GM18519 (cell line): ENCODE data around the gene STK32B.

ENCODE experiments used
- ATAC-seq: cut with Tn5 transposase; IDR thresholded peaks from one replicate; pipeline ENCODE4 v1.9.1; 2021; ENCODE audit warnings: mild to moderate bottlenecking, moderate library complexity; ENCODE audit not compliant: unreplicated experiment, low FRiP score

STK32B gene

GRCh38 chr4:5120067-5120466, 68.8 kb downstream of the STK32B start:
- ATAC-seq, result no peak

DNA sequence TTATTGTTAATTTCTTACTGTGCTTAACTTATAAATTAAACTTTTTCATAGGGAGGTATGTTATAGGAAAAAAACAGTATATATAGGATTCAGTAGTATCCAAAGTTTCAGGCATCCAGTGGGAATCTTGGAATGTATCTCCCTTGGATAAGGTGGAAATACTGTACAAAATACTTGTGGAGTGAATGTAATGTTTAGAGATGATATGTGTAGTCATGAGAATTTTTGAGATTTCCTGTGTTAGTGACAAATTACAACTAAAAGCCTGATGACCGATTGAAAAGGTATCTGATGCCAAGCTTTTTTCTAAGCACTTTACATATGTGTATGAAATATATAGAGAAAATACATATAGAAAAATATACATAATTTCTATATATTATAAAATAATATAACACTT, 69.2 kb downstream of the STK32B start:
- ATAC-seq, result no peak

DNA sequence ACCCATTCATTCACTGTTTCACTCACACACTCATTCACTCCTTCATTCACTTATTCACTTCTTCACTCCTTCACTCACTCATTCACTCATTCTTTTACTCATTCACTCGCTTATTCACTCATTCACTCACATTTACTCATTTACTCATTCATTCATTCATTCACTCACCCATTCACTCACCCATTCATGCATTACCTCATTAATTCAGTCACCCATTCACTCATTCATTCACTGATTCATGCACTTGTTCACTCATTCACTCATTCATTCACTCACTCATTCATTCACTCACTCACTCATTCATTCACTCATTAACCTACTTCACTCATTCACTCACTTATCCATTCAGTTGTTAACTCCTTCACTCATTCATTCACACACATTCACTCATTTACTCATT, 70.8 kb downstream of the STK32B start:
- no peak for ATAC-seq

- ATAC-seq, result no peak
These were observed 73.6 kb downstream of the STK32B start for GRCh38 chr4:5124876-5125275.

DNA sequence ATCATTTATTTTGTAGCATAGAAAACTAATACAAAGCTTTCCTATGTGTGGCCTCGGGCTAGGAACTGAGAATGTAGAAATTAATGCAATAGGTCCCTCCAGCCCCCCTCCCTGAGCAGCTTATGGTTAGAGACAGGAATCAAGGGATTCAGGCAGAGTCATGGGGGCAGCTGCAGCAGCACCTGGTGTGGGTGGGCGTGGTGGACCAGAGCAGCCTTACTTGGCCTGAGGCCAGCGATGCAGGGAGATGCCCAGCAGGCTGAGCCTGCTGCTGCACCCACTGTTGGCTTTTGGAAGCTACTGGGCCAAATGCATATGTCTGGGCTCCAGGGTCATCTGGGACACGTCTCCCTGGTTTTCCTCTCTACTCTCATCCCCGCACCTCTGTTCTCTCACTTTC, 74.0 kb downstream of the STK32B start:
- no peak for ATAC-seq

DNA sequence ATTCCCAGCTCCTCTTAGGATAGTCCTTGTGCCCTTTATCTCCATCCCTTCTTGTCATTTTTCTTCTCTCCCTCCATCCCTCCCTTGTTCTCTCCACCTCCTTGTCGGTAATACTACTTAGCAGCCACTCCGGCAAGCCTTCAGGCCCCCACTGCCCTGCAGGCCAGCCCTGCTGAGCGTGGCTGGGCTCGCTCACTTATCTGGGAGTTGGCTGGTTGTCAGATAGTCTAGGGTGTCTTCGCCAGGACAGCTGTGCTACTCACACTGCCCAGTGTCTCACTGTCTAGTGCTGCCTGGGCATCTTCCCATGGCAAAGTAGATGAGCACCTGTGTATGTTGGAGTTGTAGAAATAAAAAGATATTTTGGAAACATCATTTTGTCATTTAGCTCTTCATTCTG, 75.0 kb downstream of the STK32B start:
- ATAC-seq, result no peak

DNA sequence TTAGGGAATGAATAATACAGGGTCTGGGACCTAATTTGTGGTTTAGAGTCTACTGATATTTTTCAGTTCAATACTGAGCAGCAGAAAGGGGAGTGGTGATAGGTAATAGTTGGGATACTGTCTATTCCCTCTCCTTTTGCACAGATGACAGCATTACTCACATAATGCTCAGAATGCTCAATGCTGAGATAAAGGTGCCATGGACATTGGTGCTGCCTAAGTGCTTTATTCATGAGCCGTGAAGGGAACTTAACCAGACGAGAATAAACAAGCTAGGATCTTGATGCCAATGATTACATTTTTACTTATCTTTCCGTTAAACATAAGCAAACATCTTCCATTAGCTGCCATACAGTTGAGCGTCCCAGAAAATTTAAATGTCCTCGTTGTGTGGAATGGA, 75.6 kb downstream of the STK32B start:
- ATAC-seq, result no peak

DNA sequence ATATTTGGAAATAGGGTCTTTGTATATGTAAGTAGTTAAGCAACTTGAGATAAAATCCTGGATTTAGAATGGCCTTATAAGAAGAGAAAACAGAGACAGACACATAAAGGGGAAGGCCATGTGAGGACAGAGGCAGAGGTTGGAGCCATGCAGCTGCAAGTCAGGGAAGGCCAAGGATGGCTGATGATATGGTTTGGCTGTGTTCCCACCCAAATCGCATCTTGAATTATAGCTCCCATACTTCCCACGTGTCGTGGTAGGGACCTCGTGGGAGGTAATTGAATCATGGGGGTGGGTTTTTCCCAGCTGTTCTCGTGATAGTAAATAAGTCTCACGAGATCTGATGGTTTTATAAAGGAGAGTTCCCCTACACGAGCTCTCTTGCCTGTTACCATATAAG, 76.3 kb downstream of the STK32B start:
- no peak for ATAC-seq

- ATAC-seq, result no peak
These were observed 77.3 kb downstream of the STK32B start for GRCh38 chr4:5128569-5128968.

DNA sequence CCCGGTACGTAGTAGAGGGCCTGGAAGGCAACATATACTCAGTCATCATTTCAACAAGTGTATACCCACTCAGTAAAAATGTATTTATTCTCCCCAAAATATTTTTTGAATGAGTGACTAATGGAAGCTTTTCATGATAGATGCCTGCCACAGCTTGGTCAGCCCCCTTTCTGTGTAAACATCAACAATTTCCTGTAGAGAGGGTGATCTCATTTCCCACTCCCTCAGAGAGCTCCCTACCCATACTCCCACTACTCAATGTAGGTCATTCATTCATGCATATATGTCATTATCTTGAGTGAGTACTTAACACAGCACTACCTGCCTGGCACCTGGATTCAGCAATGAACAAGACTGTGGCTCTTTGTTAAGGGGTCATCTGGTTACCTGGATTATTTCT, 81.9 kb downstream of the STK32B start:
- no peak for ATAC-seq

DNA sequence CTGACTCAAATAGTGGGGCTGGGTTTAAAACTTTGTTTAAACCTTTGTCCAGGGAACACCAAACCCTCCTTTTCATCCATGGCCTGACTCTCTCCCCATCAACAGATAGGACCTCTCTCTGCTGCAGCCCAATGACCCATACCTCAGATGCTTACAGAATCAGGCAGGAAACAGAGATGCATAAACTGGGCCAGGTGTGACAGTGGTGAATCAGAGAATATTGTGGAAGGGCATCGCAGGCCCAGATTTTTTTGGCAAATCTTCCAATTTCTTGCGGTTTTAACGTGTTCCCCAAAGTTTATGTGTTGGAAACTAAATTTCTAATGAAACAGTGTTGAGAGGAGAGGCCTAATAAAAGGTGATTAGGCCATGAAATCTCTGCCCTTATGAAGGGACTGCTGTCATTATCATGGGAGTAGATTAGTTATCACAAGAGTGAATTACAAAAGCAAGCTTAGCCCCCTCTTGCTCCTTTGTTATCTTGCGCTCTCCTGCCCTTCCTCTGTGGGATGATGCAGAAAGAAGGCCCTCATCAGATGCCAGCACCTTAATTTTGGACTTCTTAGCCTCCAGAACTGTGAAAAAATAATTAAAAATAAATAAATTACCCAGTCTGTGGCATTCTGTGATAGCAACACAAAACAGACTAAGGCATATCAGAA, 82.8 kb downstream of the STK32B start:
- no peak for ATAC-seq

- no peak for ATAC-seq
These were observed 83.3 kb downstream of the STK32B start for GRCh38 chr4:5134620-5135019.

DNA sequence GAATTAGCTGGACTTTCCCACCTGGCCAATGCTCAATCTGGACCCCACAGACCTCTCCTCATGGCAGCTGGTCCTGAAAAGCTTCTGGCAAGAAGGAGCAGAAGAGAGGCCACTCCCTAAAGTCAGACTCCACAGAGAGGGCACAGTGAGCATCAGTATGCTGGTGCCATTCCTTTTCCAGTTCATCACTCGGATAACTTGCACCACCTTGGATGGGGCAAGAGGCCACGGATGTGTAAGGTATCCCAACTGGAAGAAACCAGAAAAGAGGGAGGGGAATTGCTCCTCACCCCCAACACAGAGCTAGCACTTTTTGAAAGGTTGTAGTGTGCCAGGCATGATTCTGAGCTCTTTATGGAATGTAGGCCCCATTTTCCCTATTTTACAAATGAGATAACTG, 85.9 kb downstream of the STK32B start:
- no peak for ATAC-seq

- ATAC-seq, result no peak
These were observed 86.6 kb downstream of the STK32B start for GRCh38 chr4:5137927-5138326.

GRCh38 chr4:5138389-5138788, 87.1 kb downstream of the STK32B start:
- ATAC-seq, result no peak

GRCh38 chr4:5139141-5139540, 87.9 kb downstream of the STK32B start:
- no peak for ATAC-seq

GRCh38 chr4:5141802-5142201, 90.5 kb downstream of the STK32B start:
- ATAC-seq, result no peak

- no peak for ATAC-seq
These were observed 91.4 kb downstream of the STK32B start for GRCh38 chr4:5142726-5143125.

- ATAC-seq, result no peak
These were observed 92.1 kb downstream of the STK32B start for GRCh38 chr4:5143306-5143861.

DNA sequence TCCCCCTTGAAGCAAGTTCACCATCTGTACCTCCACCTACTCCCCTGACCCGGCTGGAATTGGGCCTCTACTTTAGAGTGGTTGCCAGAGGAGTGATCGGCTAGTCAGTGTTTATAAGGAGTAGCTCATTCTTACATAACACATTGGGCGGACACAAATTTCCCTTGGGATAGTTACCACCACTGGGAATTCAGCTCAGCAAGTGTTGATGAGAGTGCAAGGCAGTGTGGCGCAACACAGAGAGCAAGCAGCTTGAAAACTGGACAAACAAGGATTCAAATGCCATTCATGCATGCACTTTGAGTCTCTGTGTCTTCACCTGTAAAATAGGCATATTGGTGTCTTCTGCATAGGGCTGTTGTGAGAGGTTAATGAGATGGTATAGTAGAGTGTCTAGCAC, 92.7 kb downstream of the STK32B start:
- no peak for ATAC-seq

GRCh38 chr4:5144384-5144783, 93.1 kb downstream of the STK32B start:
- ATAC-seq, result no peak

GRCh38 chr4:5146248-5146647, 95.0 kb downstream of the STK32B start:
- no peak for ATAC-seq

GRCh38 chr4:5152521-5152920, 101.2 kb downstream of the STK32B start:
- no peak for ATAC-seq
